ENCODE results near the gene TMEM171.

Gene TMEM171

GRCh38 chr5:73119451-73120157 is 771 bp upstream of the TMEM171 start:
- DNase-seq (ENCODE audit: low read depth in 3 of 3) = peak in 1 of 3 experiments; percentile 28

- no peak for DNase-seq (ENCODE audit: low read depth in 3 of 3)
Observed at GRCh38 chr5:73121119-73121463, 716 bp downstream of the TMEM171 start.

GRCh38 chr5:73122875-73123810 is 2.8 kb downstream of the TMEM171 start:
- no peak for DNase-seq (ENCODE audit: low read depth in 3 of 3)

GRCh38 chr5:73125289-73125688 is 4.9 kb downstream of the TMEM171 start:
- no peak for DNase-seq (ENCODE audit: low read depth in 3 of 3)

- no peak for DNase-seq (ENCODE audit: low read depth in 3 of 3)
Observed at GRCh38 chr5:73126381-73126780, 6.0 kb downstream of the TMEM171 start.

- no peak for DNase-seq (ENCODE audit: low read depth in 3 of 3)
Observed at GRCh38 chr5:73126957-73127356, 6.6 kb downstream of the TMEM171 start.

GRCh38 chr5:73129143-73129542 is 8.8 kb downstream of the TMEM171 start:
- DNase-seq (ENCODE audit: low read depth in 3 of 3) = no peak

GRCh38 chr5:73130811-73131210 is 10.4 kb downstream of the TMEM171 start:
- DNase-seq (ENCODE audit: low read depth in 3 of 3) = no peak

- DNase-seq (ENCODE audit: low read depth in 3 of 3) = no peak
Observed at GRCh38 chr5:73131711-73132425, 11.5 kb downstream of the TMEM171 start.

- DNase-seq (ENCODE audit: low read depth in 3 of 3) = no peak
Observed at GRCh38 chr5:73132759-73133158, 12.4 kb downstream of the TMEM171 start.

GRCh38 chr5:73135021-73135420 is 14.6 kb downstream of the TMEM171 start:
- no peak for DNase-seq (ENCODE audit: low read depth in 3 of 3)

- DNase-seq (ENCODE audit: low read depth in 3 of 3) = no peak
Observed at GRCh38 chr5:73135429-73136054, 15.2 kb downstream of the TMEM171 start.

GRCh38 chr5:73136055-73136562 is 15.7 kb downstream of the TMEM171 start:
- DNase-seq (ENCODE audit: low read depth in 3 of 3) = no peak

- DNase-seq (ENCODE audit: low read depth in 3 of 3) = no peak
Observed at GRCh38 chr5:73137563-73138530, 17.5 kb downstream of the TMEM171 start.

- DNase-seq (ENCODE audit: low read depth in 3 of 3) = no peak
Observed at GRCh38 chr5:73139485-73139884, 19.1 kb downstream of the TMEM171 start.

GRCh38 chr5:73140801-73141200 is 20.4 kb downstream of the TMEM171 start:
- no peak for DNase-seq (ENCODE audit: low read depth in 3 of 3)

GRCh38 chr5:73142035-73142434 is 21.7 kb downstream of the TMEM171 start:
- no peak for DNase-seq (ENCODE audit: low read depth in 3 of 3)

- DNase-seq (ENCODE audit: low read depth in 3 of 3) = no peak
Observed at GRCh38 chr5:73143716-73144115, 23.3 kb downstream of the TMEM171 start.

- DNase-seq (ENCODE audit: low read depth in 3 of 3) = no peak
Observed at GRCh38 chr5:73149540-73149939, 29.2 kb downstream of the TMEM171 start.

- DNase-seq (ENCODE audit: low read depth in 3 of 3) = no peak
Observed at GRCh38 chr5:73150876-73151275, 30.5 kb downstream of the TMEM171 start.

Measured in stimulated activated CD4-positive, alpha-beta T cell treated with anti-CD3 and anti-CD28 coated beads, TNF-alpha, amount 100 ng/mL, for 24 hours (primary cell).